SK-N-SH treated with all-trans-retinoic acid at 6 μM for 48 hours (cell line): ENCODE data around the gene FRMD1.

Experiments
- BACH2 ChIP-seq: fragments of 250-450 bp; sonication (Bioruptor Pico); IDR thresholded peaks from 2 replicates; pipeline ENCODE4 v1.9.0; 2021; ENCODE audit warnings: mild to moderate bottlenecking, borderline replicate concordance
- CSDC2 ChIP-seq: fragments of 250-450 bp; sonication (Bioruptor Pico); IDR thresholded peaks from 2 replicates; pipeline ENCODE4 v1.5.0; 2020; ENCODE audit warnings: mild to moderate bottlenecking, moderate library complexity
- PATZ1 ChIP-seq: fragments of 250-450 bp; sonication (Bioruptor Pico); IDR thresholded peaks from 2 replicates; pipeline ENCODE4 v1.8.0; 2020; ENCODE audit warnings: mild to moderate bottlenecking, moderate library complexity, borderline replicate concordance
- PPARA ChIP-seq: fragments of 250-450 bp; sonication (Bioruptor Pico); IDR thresholded peaks from 2 replicates; pipeline ENCODE4 v1.5.0; 2020; ENCODE audit warnings: mild to moderate bottlenecking, borderline replicate concordance
- ZFP30 ChIP-seq: fragments of 450-650 bp; formaldehyde crosslinking; IDR thresholded peaks from 2 replicates; pipeline ENCODE4 v1.5.0; 2022; ENCODE audit warnings: mild to moderate bottlenecking, moderate library complexity
- ZNF8 ChIP-seq: fragments of 450-650 bp; formaldehyde crosslinking; IDR thresholded peaks from 2 replicates; pipeline ENCODE4 v1.5.0; 2020; ENCODE audit warnings: mild to moderate bottlenecking, moderate library complexity
- TF ChIP-seq, protein P1 (sequence below): fragments of 250-450 bp; sonication (Bioruptor Pico); IDR thresholded peaks from 2 replicates; pipeline ENCODE4 v1.5.1; 2021; ENCODE audit warnings: mild to moderate bottlenecking, moderate library complexity
- TF ChIP-seq, protein P2 (sequence below): fragments of 250-450 bp; sonication (Bioruptor Pico); IDR thresholded peaks from 2 replicates; pipeline ENCODE4 v1.5.1; 2020; ENCODE audit warnings: low read depth, mild to moderate bottlenecking, moderate library complexity

DNA sequence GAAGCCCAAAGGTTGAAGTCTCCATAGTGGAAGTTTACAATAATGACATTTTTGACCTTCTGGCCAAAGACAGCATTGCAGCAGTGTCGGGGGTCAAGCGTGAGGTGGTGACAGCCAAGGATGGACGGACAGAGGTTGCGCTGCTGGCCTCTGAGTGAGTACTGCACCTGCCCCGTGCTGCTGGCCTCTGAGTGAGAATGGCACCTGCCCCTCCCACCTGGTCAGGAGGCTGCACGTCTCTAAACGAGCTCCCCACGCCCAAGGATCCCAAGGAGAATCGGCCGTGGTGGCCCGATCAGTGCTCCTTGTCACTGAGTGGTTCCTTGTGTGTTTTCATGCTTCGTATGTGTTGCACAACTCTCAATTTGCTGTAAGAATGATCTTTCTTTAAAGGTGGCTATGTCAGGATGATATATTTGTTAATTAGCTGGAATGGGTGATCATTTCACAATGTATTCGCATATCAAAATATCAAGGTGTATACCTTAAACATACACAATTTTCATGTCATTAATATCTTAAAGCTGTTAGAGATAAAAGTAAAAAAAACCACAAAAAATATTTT, 40.4 kb downstream of the FRMD1 start:
- TF ChIP-seq CSDC2 = no peak
- TF ChIP-seq, protein P1, sequence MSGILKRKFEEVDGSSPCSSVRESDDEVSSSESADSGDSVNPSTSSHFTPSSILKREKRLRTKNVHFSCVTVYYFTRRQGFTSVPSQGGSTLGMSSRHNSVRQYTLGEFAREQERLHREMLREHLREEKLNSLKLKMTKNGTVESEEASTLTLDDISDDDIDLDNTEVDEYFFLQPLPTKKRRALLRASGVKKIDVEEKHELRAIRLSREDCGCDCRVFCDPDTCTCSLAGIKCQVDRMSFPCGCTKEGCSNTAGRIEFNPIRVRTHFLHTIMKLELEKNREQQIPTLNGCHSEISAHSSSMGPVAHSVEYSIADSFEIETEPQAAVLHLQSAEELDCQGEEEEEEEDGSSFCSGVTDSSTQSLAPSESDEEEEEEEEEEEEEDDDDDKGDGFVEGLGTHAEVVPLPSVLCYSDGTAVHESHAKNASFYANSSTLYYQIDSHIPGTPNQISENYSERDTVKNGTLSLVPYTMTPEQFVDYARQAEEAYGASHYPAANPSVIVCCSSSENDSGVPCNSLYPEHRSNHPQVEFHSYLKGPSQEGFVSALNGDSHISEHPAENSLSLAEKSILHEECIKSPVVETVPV = no peak
- TF ChIP-seq ZNF8 (CRISPR knock-in tag) = no peak
- TF ChIP-seq BACH2 (CRISPR knock-in tag) = no peak
- no peak for TF ChIP-seq ZFP30
- no peak for TF ChIP-seq PATZ1
- TF ChIP-seq, protein P2, sequence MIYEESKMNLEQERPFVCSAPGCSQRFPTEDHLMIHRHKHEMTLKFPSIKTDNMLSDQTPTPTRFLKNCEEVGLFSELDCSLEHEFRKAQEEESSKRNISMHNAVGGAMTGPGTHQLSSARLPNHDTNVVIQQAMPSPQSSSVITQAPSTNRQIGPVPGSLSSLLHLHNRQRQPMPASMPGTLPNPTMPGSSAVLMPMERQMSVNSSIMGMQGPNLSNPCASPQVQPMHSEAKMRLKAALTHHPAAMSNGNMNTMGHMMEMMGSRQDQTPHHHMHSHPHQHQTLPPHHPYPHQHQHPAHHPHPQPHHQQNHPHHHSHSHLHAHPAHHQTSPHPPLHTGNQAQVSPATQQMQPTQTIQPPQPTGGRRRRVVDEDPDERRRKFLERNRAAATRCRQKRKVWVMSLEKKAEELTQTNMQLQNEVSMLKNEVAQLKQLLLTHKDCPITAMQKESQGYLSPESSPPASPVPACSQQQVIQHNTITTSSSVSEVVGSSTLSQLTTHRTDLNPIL = no peak
- TF ChIP-seq PPARA (CRISPR knock-in tag) = no peak
